ENCODE data around the gene SIX4. TPM values are rescaled to one million over a fixed set of nuclear protein-coding genes. Genes with fewer than 3 reads are reported as not detected.

Gene SIX4
- polyA plus RNA-seq, 3 donors = not detected

GRCh38 chr14:60705100-60705499 lies 19.1 kb downstream of the SIX4 start:
- Histone ChIP-seq H3K27me3 (ENCODE audit: control insufficient read depth in 2 of 2, insufficient read depth in 2 of 2, low read length in 2 of 2) (peaks cover 11 to 13% of the 10 kb centered on the region in 2 donors), H3K27ac (ENCODE audit: low read depth in 1 of 2, low read length in 2 of 2) (no peak overlapping the region), H3K4me3 (replicated peaks in 1 of 3; ENCODE audit: low read depth in 2 of 3, low read length in 3 of 3) (no peak overlapping the region), H3K9me3 (replicated peaks in 1 of 2; ENCODE audit: control insufficient read depth in 1 of 2, insufficient read depth in 1 of 2, low read length in 2 of 2) (peaks cover 7 to 19% of the 10 kb centered on the region in 2 donors), H3K79me2 (ENCODE audit: insufficient read depth, low read length) (no peaks in the 10 kb centered on the region), H2AFZ (ENCODE audit: insufficient read depth, low read depth, low read length, poor library complexity, severe bottlenecking) (no peak overlapping the region), H3K4me1 (ENCODE audit: control insufficient read depth in 1 of 2, insufficient read depth in 2 of 2, low read length in 2 of 2) (no peaks in the 10 kb centered on the region), H3K36me3 (replicated peaks in 1 of 2; ENCODE audit: control insufficient read depth in 1 of 2, insufficient read depth in 2 of 2, low read length in 2 of 2) (no peaks in the 10 kb centered on the region), H4K20me1 (ENCODE audit: insufficient read depth, low read length) (no peaks in the 10 kb centered on the region), H3K4me2 (replicated peaks; ENCODE audit: extremely low read depth, low read length, poor library complexity, severe bottlenecking) (no peak overlapping the region), H3K9ac (ENCODE audit: insufficient read depth, low read length, poor library complexity, severe bottlenecking) (no peak overlapping the region)
- no peak for DNase-seq
- Mint-ChIP-seq H3K9me3 (peaks cover 13 to 24% (median 21%) of the 10 kb centered on the region in 7 donors), H3K36me3 (no peaks in the 10 kb centered on the region), H3K27ac (no peak overlapping the region), H3K27me3 (ENCODE audit: low read depth in 3 of 3) (peaks cover 3 to 14% (median 4%) of the 10 kb centered on the region in 3 donors), H3K4me1 (no peaks in the 10 kb centered on the region), H3K4me3 (no peak overlapping the region)
- no peak for TF ChIP-seq CTCF (IDR thresholded peaks at IDR 0.05)
- intact Hi-C loops (cut with micrococcal nuclease) = no loop called here

GRCh38 chr14:60700598-60700997 lies 23.6 kb downstream of the SIX4 start:
- Histone ChIP-seq H3K27me3 (ENCODE audit: control insufficient read depth in 2 of 2, insufficient read depth in 2 of 2, low read length in 2 of 2) (no peaks in the 10 kb centered on the region), H3K4me3 (replicated peaks in 1 of 3; ENCODE audit: low read depth in 2 of 3, low read length in 3 of 3) (no peak overlapping the region), H3K27ac (ENCODE audit: low read depth in 1 of 2, low read length in 2 of 2) (no peak overlapping the region), H3K4me1 (ENCODE audit: control insufficient read depth in 1 of 2, insufficient read depth in 2 of 2, low read length in 2 of 2) (no peaks in the 10 kb centered on the region), H3K4me2 (replicated peaks; ENCODE audit: extremely low read depth, low read length, poor library complexity, severe bottlenecking) (no peak overlapping the region), H2AFZ (ENCODE audit: insufficient read depth, low read depth, low read length, poor library complexity, severe bottlenecking) (no peak overlapping the region), H3K36me3 (replicated peaks in 1 of 2; ENCODE audit: control insufficient read depth in 1 of 2, insufficient read depth in 2 of 2, low read length in 2 of 2) (no peaks in the 10 kb centered on the region), H4K20me1 (ENCODE audit: insufficient read depth, low read length) (no peaks in the 10 kb centered on the region), H3K9ac (ENCODE audit: insufficient read depth, low read length, poor library complexity, severe bottlenecking) (no peak overlapping the region), H3K79me2 (ENCODE audit: insufficient read depth, low read length) (no peaks in the 10 kb centered on the region), H3K9me3 (replicated peaks in 1 of 2; ENCODE audit: control insufficient read depth in 1 of 2, insufficient read depth in 1 of 2, low read length in 2 of 2) (peaks cover 19 to 28% of the 10 kb centered on the region in 2 donors)
- intact Hi-C loops (cut with micrococcal nuclease) = no loop called here
- peaks cover 16 to 50% (median 39%) of the 10 kb centered on the region in 7 donors for H3K9me3 Mint-ChIP-seq
- H3K36me3 Mint-ChIP-seq = no peaks in the 10 kb centered on the region
- no peak overlapping the region for H3K4me3 Mint-ChIP-seq
- H3K4me1 Mint-ChIP-seq = no peaks in the 10 kb centered on the region
- no peak overlapping the region for H3K27ac Mint-ChIP-seq
- TF ChIP-seq CTCF (IDR thresholded peaks at IDR 0.05) = no peak
- WGBS (ENCODE audit: insufficient coverage) = no CpG with 5 or more reads among the region's 3 CpGs
- DNase-seq = no peak
- peaks cover 3 to 4% (median 3%) of the 10 kb centered on the region in 3 donors for H3K27me3 Mint-ChIP-seq (ENCODE audit: low read depth in 3 of 3)

Measured in CD14-positive monocyte (primary cell).